Naive thymus-derived CD4-positive, alpha-beta T cell (primary cell): ENCODE measurements around the gene TBC1D19. TPM values are rescaled to one million over a fixed set of nuclear protein-coding genes. Genes with fewer than 3 reads are reported as not detected.

Experiments used
- ATAC-seq: fragments of 150-1000 bp; cut with Tn5 transposase; 2 replicates; pipeline ENCODE4 v1.10.0; 2021; ENCODE audit warnings: mild to moderate bottlenecking, moderate library complexity
- CTCF ChIA-PET: fragments of 350-600 bp; sonication (Branson Sonifier 250); formaldehyde crosslinking; loops from one replicate; lab custom pipeline; 2021; ENCODE audit warnings: antibody characterized with exemption; lab: Charles Lee
- POLR2A ChIA-PET: fragments of 350-600 bp; sonication (Branson Sonifier 250); formaldehyde crosslinking; loops from one replicate; lab custom pipeline; 2021; ENCODE audit warnings: antibody characterized with exemption, inconsistent platforms; lab: Charles Lee
- DNase-seq, 9 donors: peaks; one replicate each; pipeline versions ENCODE4 v3.0.0 to v3.0.0-alpha.2; 2020 to 2022; ENCODE audit warnings: mixed read lengths in 1 of 9
- H3K27ac ChIP-seq: one replicate; pipeline ENCODE4 v1.7.0; 2013; ENCODE audit warnings: mild to moderate bottlenecking, low read depth, low read length, moderate library complexity
- H3K27me3 ChIP-seq, 2 donors: one replicate each; pipeline ENCODE4 v1.7.0; 2013; ENCODE audit warnings: low read length in 2 of 2, mild to moderate bottlenecking in 2 of 2, moderate library complexity in 2 of 2; ENCODE audit not compliant: control insufficient read depth in 2 of 2, insufficient read depth in 2 of 2
- H3K36me3 ChIP-seq, 3 experiments: 1 replicate in 2 of 3; 2 replicates in 1 of 3; pipeline ENCODE4 v1.7.0; 2013; ENCODE audit warnings: low read length in 3 of 3, mild to moderate bottlenecking in 3 of 3, moderate library complexity in 1 of 3; ENCODE audit not compliant: insufficient read depth in 3 of 3, control insufficient read depth in 2 of 3
- H3K4me1 ChIP-seq, 2 donors: one replicate each; pipeline ENCODE4 v1.7.0; 2013; ENCODE audit warnings: low read length in 2 of 2, mild to moderate bottlenecking in 2 of 2, moderate library complexity in 1 of 2; ENCODE audit not compliant: control insufficient read depth in 2 of 2, insufficient read depth in 2 of 2
- H3K4me3 ChIP-seq: 2 replicates; pipeline ENCODE4 v1.7.0; 2013; ENCODE audit warnings: mild to moderate bottlenecking, low read length
- H3K9me3 ChIP-seq, 3 experiments: 1 replicate in 2 of 3; 2 replicates in 1 of 3; pipeline ENCODE4 v1.7.0; 2013; ENCODE audit warnings: low read length in 3 of 3; ENCODE audit not compliant: control insufficient read depth in 2 of 3
- H3K27ac Mint-ChIP-seq, 9 donors: one replicate each; pipeline ENCODE4 v1.8.0; 2020 to 2022; ENCODE audit warnings: mixed read lengths in 9 of 9, mild to moderate bottlenecking in 8 of 9, moderate library complexity in 5 of 9, inconsistent platforms in 2 of 9
- H3K27me3 Mint-ChIP-seq, 5 donors: one replicate each; pipeline ENCODE4 v1.8.0; 2021 to 2022; ENCODE audit warnings: mixed read lengths in 5 of 5, mild to moderate bottlenecking in 1 of 5
- H3K36me3 Mint-ChIP-seq, 5 donors: one replicate each; pipeline ENCODE4 v1.8.0; 2020 to 2022; ENCODE audit warnings: mixed read lengths in 5 of 5, mild to moderate bottlenecking in 3 of 5, inconsistent platforms in 1 of 5
- H3K4me1 Mint-ChIP-seq, 7 donors: one replicate each; pipeline ENCODE4 v1.8.0; 2020 to 2022; ENCODE audit warnings: mixed read lengths in 7 of 7, mild to moderate bottlenecking in 3 of 7, inconsistent platforms in 1 of 7
- H3K4me3 Mint-ChIP-seq, 10 donors: one replicate each; pipeline ENCODE4 v1.8.0; 2020 to 2022; ENCODE audit warnings: mild to moderate bottlenecking in 10 of 10, mixed read lengths in 10 of 10, moderate library complexity in 6 of 10, inconsistent platforms in 2 of 10
- H3K9me3 Mint-ChIP-seq, 11 donors: one replicate each; pipeline ENCODE4 v1.8.0; 2020 to 2022; ENCODE audit warnings: mixed read lengths in 11 of 11, mild to moderate bottlenecking in 4 of 11, inconsistent platforms in 1 of 11, moderate library complexity in 1 of 11
- intact Hi-C, 2 donors: fragments of 100-400 bp; cut with micrococcal nuclease; formaldehyde crosslinking; loops; one replicate each; pipeline ENCODE4 v1.15.1; 2023
- polyA plus RNA-seq, 2 donors: library from polyadenylated mRNA; unstranded; fragments of 300-500 nt; fragmentation: Illumina TruSeq; gene quantifications; one replicate each; pipeline ENCODE4 v1.2.3, GENCODE V29; 2021
- total RNA-seq, 6 experiments: library from RNA in 5 of 6; stranded (reverse) in 5 of 6; gene quantifications; 1 replicate in 5 of 6; 2 replicates in 1 of 6; pipeline ENCODE4 v1.2.3 and lab custom pipeline; 2021 to 2026

The TBC1D19 gene
- total and polyA plus RNA-seq, 7 experiments from 2014 or later: 3.4 to 8.7 (median 5.1) TPM

- H3K27me3 Mint-ChIP-seq: peaks cover 0 to 10% (median 0%) of the 10 kb centered on the region in 5 donors
- H3K4me1 Mint-ChIP-seq: peaks cover 0 to 3% (median 0%) of the 10 kb centered on the region in 7 donors
- POLR2A ChIA-PET: no interaction called here
- intact Hi-C loops: no loop called here
- no peaks in the 10 kb centered on the region for H3K9me3 ChIP-seq
- no peaks in the 10 kb centered on the region for H3K36me3 ChIP-seq
- H3K4me3 Mint-ChIP-seq: no peak overlapping the region
- no peaks in the 10 kb centered on the region for H3K27me3 ChIP-seq
- H3K4me1 ChIP-seq: no peaks in the 10 kb centered on the region
- no peak overlapping the region for H3K4me3 ChIP-seq
- ATAC-seq (no peak), DNase-seq (no peak)
- CTCF ChIA-PET: no interaction called here
- peaks cover 0 to 26% (median 6%) of the 10 kb centered on the region in 11 donors for H3K9me3 Mint-ChIP-seq
- peaks cover 0 to 6% (median 4%) of the 10 kb centered on the region in 5 donors for H3K36me3 Mint-ChIP-seq
- H3K27ac ChIP-seq: no peak overlapping the region
- no peak overlapping the region for H3K27ac Mint-ChIP-seq
Measured at GRCh38 chr4:26796081-26796480, 212.2 kb downstream of the TBC1D19 start.

GRCh38 chr4:26802790-26803189 is 218.9 kb downstream of the TBC1D19 start:
- intact Hi-C loops: no loop called here
- Mint-ChIP-seq H3K9me3 (peaks cover 0 to 18% (median 4%) of the 10 kb centered on the region in 11 donors), H3K27me3 (no peaks in the 10 kb centered on the region), H3K27ac (no peak overlapping the region), H3K4me1 (peaks cover 0 to 8% (median 0%) of the 10 kb centered on the region in 7 donors), H3K4me3 (no peak overlapping the region), H3K36me3 (peaks cover 0 to 8% (median 0%) of the 10 kb centered on the region in 5 donors)
- no peak for ATAC-seq
- H3K4me1 ChIP-seq: no peaks in the 10 kb centered on the region
- no peak overlapping the region for H3K4me3 ChIP-seq
- no peaks in the 10 kb centered on the region for H3K27me3 ChIP-seq
- ChIA-PET POLR2A (no interaction called here), CTCF (no interaction called here)
- no peaks in the 10 kb centered on the region for H3K9me3 ChIP-seq
- no peak overlapping the region for H3K27ac ChIP-seq
- H3K36me3 ChIP-seq: no peaks in the 10 kb centered on the region
- DNase-seq: no peak

GRCh38 chr4:26803211-26803861 is 219.5 kb downstream of the TBC1D19 start:
- Histone ChIP-seq H3K4me1 (no peaks in the 10 kb centered on the region), H3K36me3 (no peaks in the 10 kb centered on the region), H3K9me3 (no peaks in the 10 kb centered on the region), H3K27me3 (no peaks in the 10 kb centered on the region), H3K4me3 (no peak overlapping the region), H3K27ac (no peak overlapping the region)
- Mint-ChIP-seq H3K36me3 (peaks cover 0 to 8% (median 0%) of the 10 kb centered on the region in 5 donors), H3K9me3 (peaks cover 0 to 13% (median 3%) of the 10 kb centered on the region in 11 donors), H3K4me3 (no peak overlapping the region), H3K27me3 (no peaks in the 10 kb centered on the region), H3K27ac (peak overlapping the region in 3 of 9 donors; percentile 2 to 81 (median 43)), H3K4me1 (peaks cover 0 to 8% (median 0%) of the 10 kb centered on the region in 7 donors)
- DNase-seq: no peak
- intact Hi-C loops: no loop called here
- ChIA-PET CTCF (no interaction called here), POLR2A (interaction anchor here (0.6 kb wide), 1 partner anchor 14 kb away, joined by 4 read pairs; no protein-coding TSS in a partner anchor)
- ATAC-seq: no peak

- CTCF ChIA-PET: interaction anchor here (1.0 kb wide), 1 partner anchor 195 kb away, joined by 3 read pairs; no protein-coding TSS in a partner anchor
- no peaks in the 10 kb centered on the region for H3K27me3 Mint-ChIP-seq
- H3K9me3 ChIP-seq: no peaks in the 10 kb centered on the region
- no peak overlapping the region for H3K4me3 ChIP-seq
- ATAC-seq (no peak), DNase-seq (no peak)
- no peaks in the 10 kb centered on the region for H3K4me1 ChIP-seq
- intact Hi-C loops: no loop called here
- H3K27ac Mint-ChIP-seq: no peak overlapping the region
- peaks cover 0 to 8% (median 0%) of the 10 kb centered on the region in 5 donors for H3K36me3 Mint-ChIP-seq
- H3K27me3 ChIP-seq: no peaks in the 10 kb centered on the region
- no peaks in the 10 kb centered on the region for H3K36me3 ChIP-seq
- no peak overlapping the region for H3K4me3 Mint-ChIP-seq
- POLR2A ChIA-PET: no interaction called here
- peaks cover 0 to 8% (median 0%) of the 10 kb centered on the region in 7 donors for H3K4me1 Mint-ChIP-seq
- no peak overlapping the region for H3K27ac ChIP-seq
- H3K9me3 Mint-ChIP-seq: peaks cover 0 to 5% (median 0%) of the 10 kb centered on the region in 11 donors
Measured at GRCh38 chr4:26804451-26804850, 220.6 kb downstream of the TBC1D19 start.

GRCh38 chr4:26804925-26805324 is 221.0 kb downstream of the TBC1D19 start:
- no peak for DNase-seq

More at GRCh38 chr4:26804925-26805324, 221.0 kb downstream of the TBC1D19 start:
- no peak overlapping the region for H3K4me3 Mint-ChIP-seq
- intact Hi-C loops: no loop called here
- no peaks in the 10 kb centered on the region for H3K36me3 ChIP-seq
- H3K4me1 ChIP-seq: no peaks in the 10 kb centered on the region
- H3K27ac ChIP-seq: no peak overlapping the region
- H3K9me3 Mint-ChIP-seq: peaks cover 0 to 3% (median 0%) of the 10 kb centered on the region in 11 donors
- no peak for ATAC-seq
- peaks cover 0 to 8% (median 0%) of the 10 kb centered on the region in 5 donors for H3K36me3 Mint-ChIP-seq
- no peaks in the 10 kb centered on the region for H3K27me3 ChIP-seq
- H3K4me3 ChIP-seq: no peak overlapping the region
- CTCF ChIA-PET: interaction anchor here (1.0 kb wide), 1 partner anchor 195 kb away, joined by 3 read pairs; no protein-coding TSS in a partner anchor
- no peak overlapping the region for H3K27ac Mint-ChIP-seq
- no peaks in the 10 kb centered on the region for H3K27me3 Mint-ChIP-seq
- H3K9me3 ChIP-seq: no peaks in the 10 kb centered on the region
- H3K4me1 Mint-ChIP-seq: peaks cover 0 to 8% (median 0%) of the 10 kb centered on the region in 7 donors
- POLR2A ChIA-PET: no interaction called here

Other genes starting within 250 kb of the TBC1D19 start
- not detected for gene CCKAR, start 93.6 kb upstream of the TBC1D19 start, total RNA-seq
- not detected for gene CCKAR, start 93.6 kb upstream of the TBC1D19 start, polyA plus RNA-seq